ENCODE measurements around the gene ENO2. TPM values are rescaled to one million over a fixed set of nuclear protein-coding genes. Genes with fewer than 3 reads are reported as not detected.

The ENO2 gene
- total RNA-seq, 4 donors from 2014 or later = 28.7 to 49.7 (median 40.0) TPM

DNA sequence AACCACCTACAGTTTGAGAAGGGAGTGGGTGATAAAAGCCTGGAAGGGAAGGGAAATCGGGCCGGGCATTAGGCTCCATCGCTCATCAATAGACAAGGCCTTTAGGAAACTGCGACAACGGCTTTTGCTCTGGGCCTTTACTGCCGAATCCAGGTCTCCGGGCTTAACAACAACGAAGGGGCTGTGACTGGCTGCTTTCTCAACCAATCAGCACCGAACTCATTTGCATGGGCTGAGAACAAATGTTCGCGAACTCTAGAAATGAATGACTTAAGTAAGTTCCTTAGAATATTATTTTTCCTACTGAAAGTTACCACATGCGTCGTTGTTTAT lies 29.0 kb downstream of the ENO2 start:
- intact Hi-C loops (cut with DNase I) = no loop called here
- H3K27me3 ChIP-seq = no peaks in the 10 kb centered on the region

DNA sequence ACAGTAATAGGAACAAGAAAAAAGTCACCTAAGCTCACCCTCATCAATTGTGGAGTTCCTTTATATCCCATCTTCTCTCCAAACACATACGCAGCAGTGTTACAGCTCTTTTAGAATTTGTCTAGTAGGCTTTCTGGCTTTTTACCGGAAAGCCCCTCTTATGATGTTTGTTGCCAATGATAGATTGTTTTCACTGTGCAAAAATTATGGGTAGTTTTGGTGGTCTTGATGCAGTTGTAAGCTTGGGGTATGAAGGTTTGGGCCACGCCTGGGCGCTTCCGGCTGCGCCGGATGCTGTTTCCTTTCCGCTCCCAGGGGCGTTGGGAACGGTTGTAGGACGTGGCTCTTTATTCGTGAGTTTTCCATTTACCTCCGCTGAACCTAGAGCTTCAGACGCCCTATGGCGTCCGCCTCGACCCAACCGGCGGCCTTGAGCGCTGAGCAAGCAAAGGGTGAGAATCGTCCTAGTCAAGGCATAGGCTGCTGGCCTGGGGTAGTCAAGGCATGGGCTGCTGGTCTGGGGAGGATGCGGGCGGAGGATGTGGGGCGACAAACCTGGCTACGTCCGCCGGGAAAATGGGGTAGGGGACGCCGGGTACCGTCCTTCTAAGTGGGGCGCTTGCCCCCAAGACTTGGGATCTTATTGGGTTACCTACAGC lies 29.5 kb downstream of the ENO2 start, which contains the start of the genes C12orf57 and RNU7-1:
Gene C12orf57, plus strand, starts transcription at position 301 of the 659 bp plus-strand sequence. Its CDS starts 100 bp downstream, at position 401.
Gene RNU7-1, plus strand, starts transcription at position 95 of the 659 bp plus-strand sequence.
- H3K4me3 ChIP-seq = peak within 1 kb of the TSS; percentile 69 to 77 (median 73)
- peaks cover 0 to 49% (median 45%) of the 10 kb centered on the region in 4 donors for H3K36me3 ChIP-seq
- DNase-seq (ENCODE audit: extremely low spot score) = no peak
- 0% methylated on average over 16 of the region's 31 CpGs for WGBS
- no peaks in the 10 kb centered on the region for H3K27me3 ChIP-seq
- TF ChIP-seq POLR2AphosphoS5 (IDR thresholded peaks at IDR 0.05) (peak; percentile 54 to 97), EP300 (IDR thresholded peaks at IDR 0.05) (no peak), POLR2A (IDR thresholded peaks at IDR 0.05; ENCODE audit: low read depth) (peak; percentile 94)
- intact Hi-C loops (cut with DNase I) = no loop called here
- peak within 1 kb of the TSS; percentile 91 to 97 (median 96) for H3K27ac ChIP-seq (replicated peaks in 1 of 4)
- H3K4me1 ChIP-seq = peaks cover 42 to 64% (median 63%) of the 10 kb centered on the region in 4 donors
- H3K9me3 ChIP-seq = no peaks in the 10 kb centered on the region

More for the DNA sequence above, 29.0 kb downstream of the ENO2 start:
- H3K27ac ChIP-seq (replicated peaks in 1 of 4) = peak overlapping the region; percentile 91 to 97 (median 96)
- H3K36me3 ChIP-seq = peaks cover 0 to 53% (median 47%) of the 10 kb centered on the region in 4 donors
- no peaks in the 10 kb centered on the region for H3K9me3 ChIP-seq
- H3K4me3 ChIP-seq = peak overlapping the region; percentile 69 to 77 (median 73)
- peaks cover 47 to 69% (median 68%) of the 10 kb centered on the region in 4 donors for H3K4me1 ChIP-seq
- peak in 1 of 2 donors; percentile 67 for TF ChIP-seq POLR2AphosphoS5 (IDR thresholded peaks at IDR 0.05)
- TF ChIP-seq, protein P1, sequence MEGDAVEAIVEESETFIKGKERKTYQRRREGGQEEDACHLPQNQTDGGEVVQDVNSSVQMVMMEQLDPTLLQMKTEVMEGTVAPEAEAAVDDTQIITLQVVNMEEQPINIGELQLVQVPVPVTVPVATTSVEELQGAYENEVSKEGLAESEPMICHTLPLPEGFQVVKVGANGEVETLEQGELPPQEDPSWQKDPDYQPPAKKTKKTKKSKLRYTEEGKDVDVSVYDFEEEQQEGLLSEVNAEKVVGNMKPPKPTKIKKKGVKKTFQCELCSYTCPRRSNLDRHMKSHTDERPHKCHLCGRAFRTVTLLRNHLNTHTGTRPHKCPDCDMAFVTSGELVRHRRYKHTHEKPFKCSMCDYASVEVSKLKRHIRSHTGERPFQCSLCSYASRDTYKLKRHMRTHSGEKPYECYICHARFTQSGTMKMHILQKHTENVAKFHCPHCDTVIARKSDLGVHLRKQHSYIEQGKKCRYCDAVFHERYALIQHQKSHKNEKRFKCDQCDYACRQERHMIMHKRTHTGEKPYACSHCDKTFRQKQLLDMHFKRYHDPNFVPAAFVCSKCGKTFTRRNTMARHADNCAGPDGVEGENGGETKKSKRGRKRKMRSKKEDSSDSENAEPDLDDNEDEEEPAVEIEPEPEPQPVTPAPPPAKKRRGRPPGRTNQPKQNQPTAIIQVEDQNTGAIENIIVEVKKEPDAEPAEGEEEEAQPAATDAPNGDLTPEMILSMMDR (IDR thresholded peaks at IDR 0.05) = no peak
- no peak for TF ChIP-seq EP300 (IDR thresholded peaks at IDR 0.05)
- DNase-seq (ENCODE audit: extremely low spot score) = no peak
- WGBS = under 1% methylated on average over 13 of the region's 13 CpGs

DNA sequence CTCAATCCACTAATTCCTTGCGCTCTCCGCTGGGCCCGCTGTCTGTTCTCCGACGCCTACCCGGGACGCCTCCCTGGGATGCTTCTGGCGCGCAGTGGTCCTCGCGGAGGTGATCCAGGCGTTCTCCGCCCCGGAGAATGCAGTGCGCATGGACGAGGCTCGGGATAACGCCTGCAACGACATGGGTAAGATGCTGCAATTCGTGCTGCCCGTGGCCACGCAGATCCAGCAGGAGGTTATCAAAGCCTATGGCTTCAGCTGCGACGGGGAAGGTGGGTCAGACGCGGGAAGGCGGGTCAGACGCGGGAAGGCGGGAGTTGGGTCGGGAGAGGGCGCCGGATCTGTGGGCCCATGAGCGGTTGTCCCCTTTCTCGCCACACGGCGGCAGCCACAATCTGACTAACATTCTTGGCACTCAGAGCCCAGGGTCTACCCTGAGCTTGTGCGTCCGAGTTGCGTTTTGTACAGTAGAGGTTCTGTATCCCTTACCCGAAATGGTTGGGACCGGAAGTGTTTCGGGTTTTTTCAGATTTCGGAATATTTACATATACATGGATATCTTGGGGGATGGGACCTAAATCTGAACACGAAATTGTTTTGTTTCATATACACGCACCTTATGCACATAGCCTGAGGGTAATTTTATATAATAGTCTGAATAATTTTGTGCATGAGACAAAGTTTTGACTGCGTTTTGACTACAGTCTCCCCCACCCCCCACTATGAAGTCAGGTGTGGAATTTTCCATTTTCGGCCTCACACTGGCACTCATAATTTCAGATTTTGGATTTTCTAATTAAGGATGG lies 30.2 kb downstream of the ENO2 start:
- H3K4me1 ChIP-seq = peaks cover 35 to 57% (median 55%) of the 10 kb centered on the region in 4 donors
- H3K27ac ChIP-seq (replicated peaks in 1 of 4) = peak overlapping the region; percentile 91 to 97 (median 96)
- H3K9me3 ChIP-seq = no peaks in the 10 kb centered on the region
- peaks cover 0 to 45% (median 39%) of the 10 kb centered on the region in 4 donors for H3K36me3 ChIP-seq
- TF ChIP-seq POLR2AphosphoS5 (IDR thresholded peaks at IDR 0.05) (peak; percentile 80 to 84), EP300 (IDR thresholded peaks at IDR 0.05) (no peak)
- TF ChIP-seq, protein P1 (IDR thresholded peaks at IDR 0.05) = peak; percentile 81 to 93 (median 91)
- 4% methylated on average over 20 of the region's 48 CpGs for WGBS
- no peaks in the 10 kb centered on the region for H3K27me3 ChIP-seq
- H3K4me3 ChIP-seq = peak overlapping the region; percentile 69 to 77 (median 73)
- intact Hi-C loops (cut with DNase I) = loop anchor here (5.0 kb wide), 1 partner anchor 168 kb away; no protein-coding TSS in a partner anchor
- DNase-seq (ENCODE audit: extremely low spot score) = peak; percentile 98

DNA sequence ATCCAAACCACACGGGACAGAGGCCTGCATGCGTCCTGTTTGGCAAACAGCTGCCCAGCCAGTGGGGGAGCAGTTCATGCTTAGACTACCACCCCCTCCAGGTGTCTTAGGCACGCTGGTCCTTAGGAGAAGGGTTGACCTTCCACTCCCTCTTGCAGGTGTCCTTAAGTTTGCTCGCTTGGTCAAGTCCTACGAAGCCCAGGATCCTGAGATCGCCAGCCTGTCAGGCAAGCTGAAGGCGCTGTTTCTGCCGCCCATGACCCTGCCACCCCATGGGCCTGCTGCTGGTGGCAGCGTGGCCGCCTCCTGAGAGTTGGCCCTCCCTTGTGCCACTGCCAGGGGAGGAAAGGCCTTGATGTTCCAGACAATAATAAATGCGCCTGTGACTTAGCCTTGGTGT lies 31.2 kb downstream of the ENO2 start:
- Histone ChIP-seq H3K27ac (replicated peaks in 1 of 4) (peak overlapping the region in 3 of 4 donors; percentile 48 to 96 (median 91)), H3K27me3 (no peaks in the 10 kb centered on the region), H3K9me3 (no peaks in the 10 kb centered on the region), H3K36me3 (peaks cover 0 to 36% (median 30%) of the 10 kb centered on the region in 4 donors), H3K4me1 (peaks cover 35 to 55% (median 48%) of the 10 kb centered on the region in 4 donors), H3K4me3 (no peak overlapping the region)
- 83% methylated on average over 9 of the region's 11 CpGs for WGBS
- no peak for TF ChIP-seq EP300 (IDR thresholded peaks at IDR 0.05)
- TF ChIP-seq, protein P1 (IDR thresholded peaks at IDR 0.05) = no peak
- TF ChIP-seq POLR2A (IDR thresholded peaks at IDR 0.05; ENCODE audit: low read depth) = no peak
- TF ChIP-seq POLR2AphosphoS5 (IDR thresholded peaks at IDR 0.05) = no peak
- DNase-seq (ENCODE audit: extremely low spot score) = no peak
- intact Hi-C loops (cut with DNase I) = loop anchor here (5.0 kb wide), 1 partner anchor 167 kb away; no protein-coding TSS in a partner anchor
